WERI-Rb-1 (cell line): Measurements from ENCODE around the gene DENND10.
A peak's percentile ranks its signal among the peaks of the same experiment; 100 is the strongest.

Experiments
- DNase-seq: peaks from one replicate; pipeline ENCODE4 v3.0.0-alpha.2; 2020
- H3K27ac ChIP-seq: fragments of 250-450 bp; sonication (Bioruptor Pico); 2 replicates; pipeline ENCODE4 v1.5.1; 2020; ENCODE audit warnings: mild to moderate bottlenecking, moderate library complexity
- H3K27me3 ChIP-seq: fragments of 250-450 bp; sonication (Bioruptor Pico); 2 replicates; pipeline ENCODE4 v1.5.1; 2021; ENCODE audit warnings: mild to moderate bottlenecking, low read depth, moderate library complexity; ENCODE audit not compliant: insufficient read depth, severe bottlenecking
- H3K36me3 ChIP-seq: fragments of 250-450 bp; sonication (Bioruptor Pico); 2 replicates; pipeline ENCODE4 v1.5.1; 2020; ENCODE audit warnings: mild to moderate bottlenecking, moderate library complexity
- H3K4me3 ChIP-seq: 2 replicates; pipeline ENCODE4 v1.5.1; 2011; ENCODE audit warnings: low read depth, mild to moderate bottlenecking, control low read depth, low read length
- H3K9me3 ChIP-seq: fragments of 250-450 bp; sonication (Bioruptor Pico); 2 replicates; pipeline ENCODE4 v1.5.1; 2021; ENCODE audit warnings: mild to moderate bottlenecking, moderate library complexity; ENCODE audit not compliant: severe bottlenecking
- TF ChIP-seq, protein P1 (sequence below): IDR thresholded peaks from 2 replicates; pipeline ENCODE4 v1.5.1; 2011; ENCODE audit warnings: low read depth, mild to moderate bottlenecking, control low read depth, inconsistent platforms, low read length

DENND10 gene

GRCh38 chr10:119165171-119166117 is 61.5 kb downstream of the DENND10 start, which contains the start of gene SFXN4:
Gene SFXN4, minus strand, starts transcription at chr10:119165714. Its CDS starts 67 bp downstream, at chr10:119165647.
- no peaks in the 10 kb centered on the region for H3K9me3 ChIP-seq
- H3K27me3 ChIP-seq, result no peaks in the 10 kb centered on the region
- TF ChIP-seq, protein P1, sequence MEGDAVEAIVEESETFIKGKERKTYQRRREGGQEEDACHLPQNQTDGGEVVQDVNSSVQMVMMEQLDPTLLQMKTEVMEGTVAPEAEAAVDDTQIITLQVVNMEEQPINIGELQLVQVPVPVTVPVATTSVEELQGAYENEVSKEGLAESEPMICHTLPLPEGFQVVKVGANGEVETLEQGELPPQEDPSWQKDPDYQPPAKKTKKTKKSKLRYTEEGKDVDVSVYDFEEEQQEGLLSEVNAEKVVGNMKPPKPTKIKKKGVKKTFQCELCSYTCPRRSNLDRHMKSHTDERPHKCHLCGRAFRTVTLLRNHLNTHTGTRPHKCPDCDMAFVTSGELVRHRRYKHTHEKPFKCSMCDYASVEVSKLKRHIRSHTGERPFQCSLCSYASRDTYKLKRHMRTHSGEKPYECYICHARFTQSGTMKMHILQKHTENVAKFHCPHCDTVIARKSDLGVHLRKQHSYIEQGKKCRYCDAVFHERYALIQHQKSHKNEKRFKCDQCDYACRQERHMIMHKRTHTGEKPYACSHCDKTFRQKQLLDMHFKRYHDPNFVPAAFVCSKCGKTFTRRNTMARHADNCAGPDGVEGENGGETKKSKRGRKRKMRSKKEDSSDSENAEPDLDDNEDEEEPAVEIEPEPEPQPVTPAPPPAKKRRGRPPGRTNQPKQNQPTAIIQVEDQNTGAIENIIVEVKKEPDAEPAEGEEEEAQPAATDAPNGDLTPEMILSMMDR, result no peak
- H3K36me3 ChIP-seq, result peaks cover 58% of the 10 kb centered on the region
- peak within 1 kb of the TSS; percentile 91 for H3K27ac ChIP-seq
- DNase-seq, result peak; percentile 82
- peak within 1 kb of the TSS; percentile 87 for H3K4me3 ChIP-seq

GRCh38 chr10:119166118-119166500 is 62.2 kb downstream of the DENND10 start:
- no peaks in the 10 kb centered on the region for H3K9me3 ChIP-seq
- DNase-seq, result no peak
- H3K27me3 ChIP-seq, result no peaks in the 10 kb centered on the region
- H3K36me3 ChIP-seq, result peaks cover 57% of the 10 kb centered on the region
- TF ChIP-seq, protein P1, result no peak
- peak overlapping the region; percentile 91 for H3K27ac ChIP-seq
- peak overlapping the region; percentile 87 for H3K4me3 ChIP-seq

DNA sequence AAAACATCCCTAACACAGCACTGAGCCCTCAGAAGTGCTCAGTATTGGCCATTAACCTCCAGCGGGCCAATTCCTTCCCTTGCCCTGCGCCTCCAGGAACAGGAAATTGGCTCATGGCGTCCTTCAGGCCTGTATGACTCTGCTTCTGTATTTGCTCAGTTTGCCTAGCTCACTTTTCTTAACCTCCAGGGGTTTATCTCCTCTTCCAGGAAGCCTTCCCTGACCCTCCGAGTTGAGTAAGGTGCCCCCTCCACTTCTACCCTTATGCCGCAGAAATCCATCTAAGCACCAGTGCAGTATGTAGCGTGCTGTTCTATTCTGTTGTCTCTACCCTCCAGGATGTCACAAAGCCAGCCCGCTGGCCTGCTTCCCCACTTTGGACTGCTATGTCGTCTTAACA is 62.7 kb downstream of the DENND10 start:
- TF ChIP-seq, protein P1, result no peak
- no peak for DNase-seq
- Histone ChIP-seq H3K9me3 (no peaks in the 10 kb centered on the region), H3K4me3 (no peak overlapping the region), H3K36me3 (peaks cover 60% of the 10 kb centered on the region), H3K27ac (no peak overlapping the region), H3K27me3 (no peaks in the 10 kb centered on the region)

DNA sequence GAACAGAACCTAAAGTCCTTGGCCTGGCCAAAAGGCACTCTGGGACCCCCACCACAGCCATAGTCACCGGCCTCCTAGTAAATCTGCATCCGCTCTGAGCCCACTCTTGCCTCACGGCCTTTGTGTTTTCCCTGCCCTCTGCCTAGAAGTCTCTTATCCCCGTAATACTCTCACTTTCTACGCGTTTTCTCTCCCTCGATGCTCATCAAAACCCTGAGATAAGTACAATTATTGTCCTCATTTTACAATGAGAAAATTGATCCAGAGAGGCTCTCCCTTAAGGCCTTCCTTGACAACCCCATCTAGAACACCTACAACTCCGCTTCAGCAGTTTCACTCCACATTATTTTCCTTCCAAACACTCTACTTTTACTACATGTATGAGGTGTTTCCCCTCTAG is 63.1 kb downstream of the DENND10 start:
- Histone ChIP-seq H3K27ac (no peak overlapping the region), H3K36me3 (peaks cover 60% of the 10 kb centered on the region), H3K4me3 (no peak overlapping the region), H3K9me3 (no peaks in the 10 kb centered on the region), H3K27me3 (no peaks in the 10 kb centered on the region)
- TF ChIP-seq, protein P1, result no peak
- no peak for DNase-seq

- Histone ChIP-seq H3K9me3 (no peaks in the 10 kb centered on the region), H3K4me3 (no peak overlapping the region), H3K27me3 (no peaks in the 10 kb centered on the region), H3K36me3 (peaks cover 76% of the 10 kb centered on the region), H3K27ac (no peak overlapping the region)
- no peak for DNase-seq
- TF ChIP-seq, protein P1, result no peak
These were observed 70.2 kb downstream of the DENND10 start for GRCh38 chr10:119174109-119174508.

- Histone ChIP-seq H3K27me3 (no peaks in the 10 kb centered on the region), H3K4me3 (no peak overlapping the region), H3K27ac (no peak overlapping the region), H3K9me3 (no peaks in the 10 kb centered on the region), H3K36me3 (peaks cover 60% of the 10 kb centered on the region)
- TF ChIP-seq, protein P1, result no peak
- DNase-seq, result no peak
These were observed 72.3 kb downstream of the DENND10 start for GRCh38 chr10:119176166-119176565.
